ENCODE results near the gene FASLG. TPM values are rescaled to one million over a fixed set of nuclear protein-coding genes. Genes with fewer than 3 reads are reported as not detected.

The FASLG gene
- total RNA-seq, 6 donors from 2014 or later = 0.46 to 0.91 (median 0.52) TPM; not detected in 2

DNA sequence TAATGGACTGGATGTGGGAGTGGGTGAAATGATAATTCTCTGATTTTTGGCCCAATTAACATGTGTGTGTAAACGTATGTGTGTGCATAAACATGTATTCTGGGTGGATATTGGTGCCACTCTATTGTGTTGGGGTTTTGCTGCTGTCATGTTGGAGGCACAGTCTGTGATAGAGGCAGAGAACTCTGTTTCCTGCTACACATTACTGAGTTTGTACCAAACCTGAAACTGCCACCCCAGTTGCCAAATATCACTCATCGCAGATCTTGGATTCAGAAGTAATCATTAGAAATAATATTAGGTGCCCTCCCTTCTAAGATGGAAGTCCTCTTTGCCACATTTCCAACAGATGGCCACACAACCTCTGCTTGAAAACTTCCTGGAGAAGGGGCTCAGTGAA, 13.8 kb downstream of the FASLG start:
- Histone ChIP-seq H3K4me1 (no peaks in the 10 kb centered on the region), H3K27me3 (no peaks in the 10 kb centered on the region), H3K9me3 (no peaks in the 10 kb centered on the region), H3K36me3 (no peaks in the 10 kb centered on the region), H3K4me3 (no peak overlapping the region), H3K27ac (no peak overlapping the region)
- TF ChIP-seq POLR2AphosphoS5 (IDR thresholded peaks at IDR 0.05) = no peak
- no peak for TF ChIP-seq POLR2A (IDR thresholded peaks at IDR 0.05)
- TF ChIP-seq EP300 (IDR thresholded peaks at IDR 0.05) = no peak
- TF ChIP-seq, protein P1, sequence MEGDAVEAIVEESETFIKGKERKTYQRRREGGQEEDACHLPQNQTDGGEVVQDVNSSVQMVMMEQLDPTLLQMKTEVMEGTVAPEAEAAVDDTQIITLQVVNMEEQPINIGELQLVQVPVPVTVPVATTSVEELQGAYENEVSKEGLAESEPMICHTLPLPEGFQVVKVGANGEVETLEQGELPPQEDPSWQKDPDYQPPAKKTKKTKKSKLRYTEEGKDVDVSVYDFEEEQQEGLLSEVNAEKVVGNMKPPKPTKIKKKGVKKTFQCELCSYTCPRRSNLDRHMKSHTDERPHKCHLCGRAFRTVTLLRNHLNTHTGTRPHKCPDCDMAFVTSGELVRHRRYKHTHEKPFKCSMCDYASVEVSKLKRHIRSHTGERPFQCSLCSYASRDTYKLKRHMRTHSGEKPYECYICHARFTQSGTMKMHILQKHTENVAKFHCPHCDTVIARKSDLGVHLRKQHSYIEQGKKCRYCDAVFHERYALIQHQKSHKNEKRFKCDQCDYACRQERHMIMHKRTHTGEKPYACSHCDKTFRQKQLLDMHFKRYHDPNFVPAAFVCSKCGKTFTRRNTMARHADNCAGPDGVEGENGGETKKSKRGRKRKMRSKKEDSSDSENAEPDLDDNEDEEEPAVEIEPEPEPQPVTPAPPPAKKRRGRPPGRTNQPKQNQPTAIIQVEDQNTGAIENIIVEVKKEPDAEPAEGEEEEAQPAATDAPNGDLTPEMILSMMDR (IDR thresholded peaks at IDR 0.05) = no peak
- no peak for DNase-seq
- 62 to 80% methylated on average over 2 of the region's 2 CpGs for WGBS, 2 donors
- no peak for ATAC-seq (ENCODE audit: low FRiP score in 2 of 2)

DNA sequence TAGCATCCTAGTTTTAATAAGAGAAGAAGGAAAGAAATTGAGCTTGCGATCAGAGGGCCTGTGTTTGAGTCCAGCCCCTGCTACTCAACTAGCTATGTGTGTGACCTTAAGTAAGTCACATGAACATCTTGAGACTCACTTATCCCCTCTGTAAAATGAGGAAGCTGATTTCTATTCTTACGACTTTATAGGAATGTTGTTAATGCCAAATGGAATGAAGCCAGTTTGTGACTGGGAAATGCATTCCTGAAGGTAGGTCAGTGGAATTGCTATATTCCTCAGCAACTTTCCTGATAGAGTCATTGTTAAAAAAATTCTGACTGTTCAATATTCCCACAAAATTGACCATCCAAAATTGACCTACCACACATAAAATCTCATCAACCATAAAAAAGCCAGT, 14.9 kb downstream of the FASLG start:
- DNase-seq (no peak), ATAC-seq (ENCODE audit: low FRiP score in 2 of 2) (no peak)
- no peaks in the 10 kb centered on the region for H3K9me3 ChIP-seq
- H3K36me3 ChIP-seq = no peaks in the 10 kb centered on the region
- H3K27ac ChIP-seq = no peak overlapping the region
- 63 to 67% methylated on average over 2 of the region's 2 CpGs for WGBS, 2 donors
- H3K4me1 ChIP-seq = no peaks in the 10 kb centered on the region
- TF ChIP-seq POLR2AphosphoS5 (IDR thresholded peaks at IDR 0.05) (no peak), POLR2A (IDR thresholded peaks at IDR 0.05) (no peak), EP300 (IDR thresholded peaks at IDR 0.05) (no peak)
- TF ChIP-seq, protein P1 (IDR thresholded peaks at IDR 0.05) = no peak
- no peaks in the 10 kb centered on the region for H3K27me3 ChIP-seq
- H3K4me3 ChIP-seq = no peak overlapping the region

DNA sequence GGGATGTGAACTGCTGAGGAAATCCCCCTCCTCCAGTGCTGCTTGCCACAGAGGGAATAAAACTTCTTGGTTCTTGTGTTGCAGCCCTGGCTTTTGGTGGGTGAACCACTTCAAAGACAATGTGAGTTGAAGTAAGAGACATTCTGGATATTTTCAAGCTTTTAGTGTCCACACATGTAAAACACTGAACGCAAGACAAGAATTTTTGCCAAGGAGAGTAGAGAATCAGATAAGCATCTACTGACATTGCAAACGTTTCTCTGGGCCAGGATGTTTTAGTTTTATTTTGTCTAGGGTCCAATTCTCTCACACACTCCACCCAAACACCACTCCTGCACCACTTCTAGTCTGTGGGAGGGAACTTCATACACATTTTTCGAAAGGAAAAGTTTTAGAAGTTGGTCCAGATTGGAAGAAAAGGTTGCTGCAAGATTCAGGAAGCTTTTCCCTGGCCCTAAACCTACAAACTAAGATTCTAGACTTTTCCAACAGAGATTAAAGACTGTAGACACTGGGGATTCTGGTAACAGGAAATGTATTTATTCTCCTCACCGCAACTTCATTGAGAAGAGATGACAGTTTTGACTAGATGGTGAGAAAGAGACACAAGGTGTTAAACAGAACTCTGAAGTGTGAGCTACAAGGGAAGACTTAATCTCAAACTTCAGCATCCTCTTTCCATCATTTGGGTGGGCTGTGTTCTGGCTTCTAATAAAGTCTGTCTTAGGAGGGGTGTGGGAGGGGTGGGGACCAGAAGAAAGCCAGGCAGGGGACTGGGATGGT, 16.1 kb downstream of the FASLG start:
- ATAC-seq (ENCODE audit: low FRiP score in 2 of 2) = peak in 1 of 2 donors; percentile 46
- 39 to 51% methylated on average over 4 of the region's 4 CpGs for WGBS, 2 donors
- TF ChIP-seq, protein P1 (IDR thresholded peaks at IDR 0.05) = no peak
- TF ChIP-seq POLR2A (IDR thresholded peaks at IDR 0.05) (no peak), POLR2AphosphoS5 (IDR thresholded peaks at IDR 0.05) (no peak)
- no peaks in the 10 kb centered on the region for H3K9me3 ChIP-seq
- DNase-seq = no peak
- H3K4me3 ChIP-seq = no peak overlapping the region
- no peaks in the 10 kb centered on the region for H3K27me3 ChIP-seq
- H3K27ac ChIP-seq = no peak overlapping the region
- H3K4me1 ChIP-seq = no peaks in the 10 kb centered on the region
- no peaks in the 10 kb centered on the region for H3K36me3 ChIP-seq

DNA sequence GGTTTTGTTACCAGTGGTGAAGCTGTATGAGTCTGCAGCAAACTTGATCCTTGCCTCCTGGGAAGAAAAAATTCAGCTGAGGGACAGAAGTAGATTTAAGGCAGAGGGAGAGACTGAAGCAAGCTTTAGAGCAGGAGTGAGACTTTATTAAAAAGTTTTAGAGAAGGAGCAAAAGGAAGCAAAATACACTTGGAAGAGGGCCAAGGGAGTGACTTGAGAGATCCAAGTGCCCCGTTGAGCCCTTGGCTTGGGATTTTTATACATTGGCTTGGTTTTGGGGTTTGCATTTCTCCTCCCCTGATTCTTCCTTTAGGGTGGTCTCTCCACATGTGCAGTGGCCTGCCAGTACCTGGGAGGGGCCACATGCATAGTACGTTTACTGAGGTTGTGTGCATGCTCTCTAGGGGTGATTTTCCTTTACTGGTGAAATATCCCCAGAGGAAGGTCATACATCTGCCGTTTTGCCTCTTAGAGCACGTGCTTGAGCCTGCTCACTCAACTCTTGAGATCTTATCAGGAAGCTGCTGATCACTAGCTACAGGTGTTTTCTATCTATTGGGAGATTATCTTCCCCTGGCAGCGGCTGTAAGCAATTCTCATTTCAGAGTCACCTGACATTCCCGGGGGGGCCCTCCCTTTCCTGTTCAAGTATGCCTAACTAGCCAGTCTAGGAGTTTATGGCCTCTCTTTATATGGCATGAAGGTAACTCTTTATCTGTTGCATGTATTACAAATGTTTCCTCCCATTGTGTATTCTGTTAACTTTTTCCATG, 20.3 kb downstream of the FASLG start:
- H3K9me3 ChIP-seq = no peaks in the 10 kb centered on the region
- 50 to 55% methylated on average over 6 of the region's 6 CpGs for WGBS, 2 donors
- no peaks in the 10 kb centered on the region for H3K27me3 ChIP-seq
- TF ChIP-seq POLR2AphosphoS5 (IDR thresholded peaks at IDR 0.05) (no peak), EP300 (IDR thresholded peaks at IDR 0.05) (no peak), POLR2A (IDR thresholded peaks at IDR 0.05) (no peak)
- TF ChIP-seq, protein P1 (IDR thresholded peaks at IDR 0.05) = no peak
- H3K36me3 ChIP-seq = no peaks in the 10 kb centered on the region
- H3K27ac ChIP-seq = no peak overlapping the region
- no peak overlapping the region for H3K4me3 ChIP-seq
- DNase-seq = no peak
- H3K4me1 ChIP-seq = no peaks in the 10 kb centered on the region
- no peak for ATAC-seq (ENCODE audit: low FRiP score in 2 of 2)
